Esophagus squamous epithelium (tissue), 4 donors: ENCODE measurements around the gene RASAL2.
"Not testable (repeated sequence)": the region's sequence is repeated elsewhere in the genome, so short reads cannot be mapped to it uniquely, and the experiment has no call there.

Experiments used
- CTCF ChIP-seq, 6 experiments: fragments of 450-650 bp in 4 of 6; fragments of 200-600 bp in 2 of 6; sonication (generic) in 2 of 6; IDR thresholded peaks; one replicate each; pipeline ENCODE4 v1.5.1; 2016 to 2019; ENCODE audit warnings: antibody characterized with exemption in 6 of 6, mild to moderate bottlenecking in 4 of 6, moderate library complexity in 4 of 6
- POLR2A ChIP-seq, 4 donors: fragments of 450-650 bp; IDR thresholded peaks; one replicate each; pipeline ENCODE4 v1.6.1; 2017; ENCODE audit warnings: antibody characterized with exemption in 4 of 4, mild to moderate bottlenecking in 4 of 4, moderate library complexity in 3 of 4

GRCh38 chr1:178202095-178202494 lies 108.2 kb downstream of the RASAL2 start:
- not testable (repeated sequence) for TF ChIP-seq CTCF, POLR2A (IDR thresholded peaks at IDR 0.05)
